GM18909 (cell line): Measurements from ENCODE around the gene MYLK3.
"Not testable (repeated sequence)": the region's sequence is repeated elsewhere in the genome, so short reads cannot be mapped to it uniquely, and the experiment has no call there.

Experiments
- ATAC-seq: cut with Tn5 transposase; IDR thresholded peaks from one replicate; pipeline ENCODE4 v1.9.1; 2021; ENCODE audit warnings: mild to moderate bottlenecking; ENCODE audit not compliant: unreplicated experiment, poor library complexity

Gene MYLK3

DNA sequence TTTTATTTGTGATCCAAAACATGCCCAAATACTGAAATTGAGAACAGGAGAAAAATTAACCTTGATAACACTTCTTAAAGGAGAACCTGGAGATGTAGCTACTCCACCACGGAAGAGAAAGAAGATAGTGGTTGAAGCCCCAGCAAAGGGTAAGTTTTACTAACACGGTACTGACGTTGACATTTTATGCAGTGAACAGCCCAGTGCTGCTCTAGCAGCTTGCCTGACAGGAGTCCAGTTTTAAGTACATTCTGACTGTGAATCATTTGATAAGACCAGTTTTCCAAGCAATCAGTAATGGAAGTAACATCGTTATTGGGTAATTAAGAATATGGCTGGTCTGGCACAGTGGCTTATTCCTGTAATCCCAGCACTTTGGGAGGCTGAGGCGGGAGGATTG is 52.2 kb downstream of the MYLK3 start:
- ATAC-seq, result no peak

DNA sequence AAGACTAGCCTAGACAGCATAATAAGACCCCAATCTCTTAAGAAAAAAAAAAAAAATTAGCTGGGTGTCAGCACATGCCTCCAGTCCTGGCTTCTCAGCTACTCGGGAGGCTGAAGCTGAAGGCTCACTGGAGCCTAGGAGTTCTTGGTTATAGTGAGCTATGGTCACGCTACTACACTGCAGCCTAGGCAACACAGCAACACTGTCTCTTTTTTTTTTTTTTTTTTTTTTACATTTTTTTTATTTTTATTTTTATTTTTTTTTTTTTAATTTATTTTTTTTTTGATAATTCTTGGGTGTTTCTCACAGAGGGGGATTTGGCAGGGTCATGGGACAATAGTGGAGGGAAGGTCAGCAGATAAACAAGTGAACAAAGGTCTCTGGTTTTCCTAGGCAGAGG is 54.5 kb downstream of the MYLK3 start:
- ATAC-seq, result no peak

DNA sequence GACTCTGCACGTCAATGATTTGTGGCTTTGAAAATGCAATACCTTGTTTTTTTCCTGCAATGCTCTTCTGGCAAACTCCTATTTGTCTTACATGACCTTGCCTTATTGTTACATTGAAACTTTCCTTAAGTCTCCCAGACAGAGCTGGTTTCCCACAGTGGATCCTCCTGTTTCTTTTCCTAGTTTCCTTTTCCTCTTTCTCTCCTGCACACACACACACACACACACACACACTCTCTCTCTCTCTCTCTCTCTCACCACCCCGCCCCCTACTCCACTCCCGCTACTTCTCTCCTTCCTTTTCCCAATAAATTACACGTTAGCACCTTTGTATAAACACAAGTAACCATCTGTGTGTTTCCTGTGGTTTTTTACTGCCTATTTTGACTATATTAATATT is 56.4 kb downstream of the MYLK3 start:
- ATAC-seq, result no peak

DNA sequence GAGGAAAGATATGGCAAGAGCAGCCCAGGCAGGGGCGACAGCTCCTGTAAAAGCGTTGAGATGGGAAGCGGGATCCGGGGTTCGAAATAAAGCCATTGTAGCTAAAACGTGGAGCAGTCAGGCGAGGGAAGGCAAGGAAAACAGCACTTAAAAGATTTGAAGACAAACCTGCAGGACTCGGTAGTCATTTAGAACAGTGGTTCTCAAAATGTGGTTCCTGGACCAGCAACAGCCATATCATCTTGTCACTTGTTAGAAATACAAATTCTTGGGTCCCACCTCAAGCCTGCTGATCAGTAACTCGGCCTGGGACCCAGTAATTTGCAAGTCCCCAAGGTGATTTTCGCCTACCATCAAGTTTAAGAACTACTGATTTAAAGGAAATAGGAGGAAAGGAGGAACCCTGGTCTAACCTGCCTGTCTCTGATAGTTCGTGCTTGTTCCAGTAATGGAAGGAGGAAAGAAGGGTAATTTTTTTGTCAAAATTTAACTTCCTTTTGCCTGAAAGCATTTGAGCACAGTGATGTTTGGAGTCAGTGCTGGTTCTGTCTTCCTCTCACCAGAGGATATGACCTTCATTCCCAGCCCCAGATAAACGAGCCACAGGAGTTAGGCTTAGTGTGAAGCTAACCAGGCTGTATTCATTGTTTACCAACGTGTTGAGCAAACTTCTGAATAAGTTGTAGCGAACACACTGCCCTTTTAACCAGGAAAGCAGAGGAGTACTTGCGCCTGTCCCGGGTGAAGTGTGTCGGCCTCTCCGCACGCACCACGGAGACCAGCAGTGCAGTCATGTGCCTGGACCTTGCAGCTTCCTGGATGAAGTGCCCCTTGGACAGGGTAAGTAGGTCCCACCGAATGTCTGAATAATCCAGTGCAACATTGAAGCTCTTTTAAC is 57.6 kb downstream of the MYLK3 start:
- no peak for ATAC-seq

DNA sequence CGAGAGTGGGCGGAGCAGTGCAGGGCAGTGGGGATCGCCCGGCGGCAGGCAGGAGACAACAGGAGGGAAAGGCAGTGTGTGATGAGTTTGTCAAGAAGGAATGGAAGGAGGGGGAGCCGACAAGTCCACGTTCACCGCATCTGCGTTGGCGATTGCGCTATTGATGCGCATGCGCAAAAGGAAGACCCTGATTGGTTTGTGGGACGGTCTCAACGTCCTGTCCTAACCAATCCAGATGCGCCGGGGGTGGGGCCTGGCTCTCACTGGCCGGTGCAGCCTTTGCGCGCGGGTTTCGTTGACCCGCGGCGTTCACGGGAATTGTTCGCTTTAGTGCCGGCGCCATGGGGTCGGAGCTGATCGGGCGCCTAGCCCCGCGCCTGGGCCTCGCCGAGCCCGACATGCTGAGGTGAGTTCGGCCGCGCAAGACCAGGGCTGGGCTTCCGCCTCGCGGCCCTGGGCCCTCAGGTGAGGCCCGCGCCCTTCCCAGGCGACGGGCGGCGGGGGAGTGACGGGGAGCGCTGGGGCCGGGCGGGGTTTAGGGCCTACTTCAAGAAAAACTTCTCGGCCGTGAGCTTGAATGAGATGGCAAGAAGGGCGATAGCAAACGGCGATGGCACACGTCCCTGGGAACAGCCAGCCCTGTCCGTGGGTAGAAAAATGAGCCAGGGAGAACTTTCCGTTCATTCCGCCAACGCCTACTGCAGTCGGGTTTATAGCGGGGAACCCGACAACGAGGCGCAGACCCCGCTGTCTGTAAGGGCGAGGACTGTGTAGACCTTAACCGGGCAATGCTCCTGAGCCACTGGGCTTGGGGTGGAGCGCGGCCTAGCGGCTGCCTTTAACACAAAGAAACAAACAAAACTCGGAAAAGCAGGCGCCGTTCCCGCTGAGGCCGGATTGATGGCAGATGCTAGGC is 58.5 kb downstream of the MYLK3 start, which contains the start of gene ORC6:
Gene ORC6, plus strand, starts transcription at position 295 of the 916 bp plus-strand sequence. Its CDS starts 47 bp downstream, at position 342.
- ATAC-seq, result peak; percentile 75

DNA sequence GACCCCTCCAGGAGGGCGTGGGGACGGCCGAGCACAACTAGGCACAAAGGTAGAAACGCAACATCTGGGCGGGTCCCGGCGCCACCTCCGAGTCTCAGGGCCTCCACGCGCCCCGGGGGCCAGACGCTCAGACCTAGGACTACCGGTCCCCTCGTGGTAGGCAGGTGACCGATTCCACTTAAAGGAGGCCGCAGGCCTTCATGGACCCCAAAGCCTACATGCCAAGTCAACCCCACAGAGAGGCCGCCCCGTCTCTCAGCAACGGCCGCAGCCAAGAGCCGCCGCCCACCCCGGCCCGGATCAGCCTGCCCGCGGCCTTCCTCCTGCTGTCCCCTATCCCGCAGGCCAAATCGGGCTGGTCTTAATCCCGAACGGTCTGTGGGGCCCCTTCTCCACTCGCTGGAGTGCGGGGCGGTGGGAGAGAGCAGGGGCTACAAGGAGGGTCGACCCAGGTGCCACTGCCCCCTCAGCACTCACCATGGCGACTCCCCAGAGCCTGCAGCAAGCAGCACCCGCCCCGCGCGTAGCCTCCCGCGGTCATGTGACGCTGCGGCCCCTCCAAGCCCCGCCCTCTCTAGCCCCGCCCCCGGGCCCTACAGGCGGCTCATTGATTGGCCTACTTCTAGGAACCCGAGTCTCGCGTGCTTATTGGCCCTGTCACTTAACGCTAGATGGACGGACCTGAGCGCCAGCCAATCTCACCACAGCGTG is 59.3 kb downstream of the MYLK3 start, which contains the start of gene VPS35:
Gene VPS35, minus strand, starts transcription at position 525 of the 711 bp plus-strand sequence. Its CDS starts 45 bp downstream, at position 480.
- peak; percentile 89 for ATAC-seq

DNA sequence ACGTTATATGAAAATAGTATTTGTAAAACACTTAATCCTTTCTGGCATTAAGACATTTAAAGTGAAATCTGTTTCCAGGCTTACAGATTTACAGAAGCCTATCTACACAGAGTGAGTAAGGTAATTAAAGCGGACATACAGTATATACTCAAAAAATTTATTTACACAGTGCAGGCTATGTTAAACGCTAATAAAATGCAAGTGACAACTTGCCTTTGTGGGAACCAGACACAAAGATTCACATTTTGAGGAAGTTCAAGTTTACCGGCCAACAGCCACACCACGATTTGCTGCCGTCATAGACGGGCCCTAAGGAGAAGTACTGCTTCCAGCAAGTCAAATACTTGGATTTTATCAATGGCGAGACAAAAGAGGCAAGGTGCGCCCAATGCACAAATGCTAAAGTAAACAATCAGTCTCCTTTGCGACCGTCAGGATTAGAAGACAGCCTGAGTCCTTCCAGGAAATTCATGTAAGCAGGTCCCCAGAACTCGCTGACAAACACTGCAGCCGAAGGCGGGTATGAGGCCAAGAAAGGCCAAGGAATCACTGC is 60.0 kb downstream of the MYLK3 start:
- ATAC-seq, result no peak

DNA sequence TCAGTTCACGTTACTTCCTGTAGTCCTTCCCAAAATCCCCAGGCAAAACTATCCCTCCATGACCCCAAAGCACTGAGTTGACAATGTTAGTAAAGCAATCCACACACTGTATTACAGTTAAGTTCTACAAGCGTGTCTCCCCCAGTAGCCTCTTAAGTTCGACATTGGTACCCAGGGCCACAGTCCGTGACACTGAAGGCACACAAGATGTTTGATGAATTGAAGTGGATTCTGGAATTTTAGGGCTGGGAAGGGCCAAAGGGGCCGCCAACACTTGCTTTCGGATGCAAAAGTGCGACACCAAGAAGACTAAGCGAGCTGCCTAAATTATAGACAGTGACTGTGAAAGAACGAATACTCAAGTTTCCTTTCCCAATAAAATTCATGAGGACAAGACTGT is 60.7 kb downstream of the MYLK3 start:
- ATAC-seq, result no peak

DNA sequence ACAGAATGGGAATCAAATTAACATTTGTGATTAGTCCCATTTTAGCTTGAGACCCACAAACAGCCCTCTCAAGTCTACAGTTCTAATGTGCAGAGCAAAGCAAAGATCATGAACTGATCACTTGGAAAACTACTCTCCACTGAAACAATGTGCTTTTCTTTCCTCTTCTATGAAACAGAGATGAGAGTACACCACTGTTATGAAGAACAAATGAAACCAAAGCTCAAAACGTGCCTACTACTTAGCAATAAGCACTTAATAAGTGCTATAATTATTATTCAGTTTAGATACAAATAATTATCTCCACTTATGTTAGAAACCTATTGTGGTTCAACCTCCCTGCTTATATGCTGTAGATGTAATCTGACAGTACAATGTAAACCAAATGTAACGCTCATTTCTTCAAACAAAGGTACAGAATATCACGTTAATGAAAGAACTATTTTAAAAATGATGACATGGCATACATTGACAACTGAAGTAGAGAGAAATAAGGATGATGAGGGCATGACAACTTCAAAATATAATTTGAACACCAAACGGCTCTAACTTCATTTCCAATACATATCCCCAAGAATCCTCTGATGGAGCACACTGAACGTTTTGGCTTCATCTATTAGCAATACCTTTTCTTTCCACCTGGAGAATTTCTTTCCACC is 61.2 kb downstream of the MYLK3 start:
- no peak for ATAC-seq

DNA sequence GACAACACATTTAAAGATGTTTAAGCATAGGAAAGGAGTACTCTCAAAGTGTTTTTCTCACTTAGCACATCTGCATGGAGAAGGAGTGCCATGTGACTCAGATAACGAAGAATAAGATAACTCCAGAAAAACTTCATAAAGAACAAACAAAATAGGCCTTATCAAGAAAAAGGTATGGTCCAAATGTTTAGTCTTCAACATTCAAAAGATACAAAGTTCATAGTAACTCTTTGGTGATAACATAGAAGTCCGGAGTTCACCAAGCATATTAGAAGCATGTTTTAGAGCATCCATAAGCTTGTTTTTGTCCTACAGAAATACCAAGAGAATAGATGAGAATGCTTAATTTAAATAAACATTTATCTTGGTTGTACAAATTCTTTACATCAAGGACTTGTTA is 66.3 kb downstream of the MYLK3 start:
- ATAC-seq, result not testable (repeated sequence)

DNA sequence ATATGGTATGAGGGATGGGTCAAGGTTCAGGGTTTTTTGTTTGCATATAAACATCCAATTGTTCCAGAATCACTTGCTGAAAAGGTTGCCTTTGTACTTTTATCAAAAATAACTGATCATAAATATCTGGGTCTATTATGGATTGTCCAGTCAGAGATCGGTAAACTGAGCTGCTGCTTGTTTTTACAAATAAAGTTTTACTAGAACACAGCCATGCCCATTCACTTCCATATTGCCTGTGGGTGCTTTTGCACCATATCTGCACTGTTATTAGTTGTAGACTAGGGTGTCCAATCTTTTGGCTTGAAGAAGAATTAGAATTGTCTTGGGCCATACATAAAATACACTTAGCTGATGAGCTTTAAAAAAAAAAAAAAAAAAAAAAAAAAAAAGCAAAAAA is 70.2 kb downstream of the MYLK3 start:
- ATAC-seq, result not testable (repeated sequence)

DNA sequence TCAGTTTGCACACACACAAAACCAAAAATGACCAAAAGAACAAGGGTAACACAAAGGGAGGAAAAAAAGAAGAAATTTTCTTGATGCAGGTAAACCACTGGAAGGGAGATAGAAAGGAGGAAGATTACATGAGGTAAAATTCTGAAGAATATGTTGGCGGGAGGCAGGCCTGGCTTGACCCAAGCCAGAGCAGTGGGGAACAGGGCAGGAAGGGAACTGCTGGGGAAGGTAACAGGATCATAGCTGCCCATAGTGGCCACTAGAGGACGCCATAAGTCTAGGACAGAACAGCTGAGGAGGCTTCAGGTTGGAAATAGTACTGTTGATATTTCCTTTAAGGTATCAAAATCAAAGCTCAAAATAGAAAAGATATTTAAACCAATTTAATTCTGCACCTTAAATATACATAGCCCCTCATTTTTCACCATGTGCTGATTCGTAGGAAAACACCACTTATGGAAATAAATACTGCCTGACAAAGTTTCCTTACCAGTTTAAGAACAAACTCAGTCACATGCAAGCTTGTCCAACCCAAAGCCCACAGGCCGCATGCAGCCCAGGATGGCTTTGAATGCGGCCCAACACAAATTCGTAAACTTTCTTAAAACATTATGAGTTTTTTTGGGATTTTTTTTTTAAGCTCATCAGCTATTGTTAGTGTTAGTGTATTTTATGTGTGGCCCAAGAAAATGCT is 74.7 kb downstream of the MYLK3 start:
- ATAC-seq, result peak; percentile 77

DNA sequence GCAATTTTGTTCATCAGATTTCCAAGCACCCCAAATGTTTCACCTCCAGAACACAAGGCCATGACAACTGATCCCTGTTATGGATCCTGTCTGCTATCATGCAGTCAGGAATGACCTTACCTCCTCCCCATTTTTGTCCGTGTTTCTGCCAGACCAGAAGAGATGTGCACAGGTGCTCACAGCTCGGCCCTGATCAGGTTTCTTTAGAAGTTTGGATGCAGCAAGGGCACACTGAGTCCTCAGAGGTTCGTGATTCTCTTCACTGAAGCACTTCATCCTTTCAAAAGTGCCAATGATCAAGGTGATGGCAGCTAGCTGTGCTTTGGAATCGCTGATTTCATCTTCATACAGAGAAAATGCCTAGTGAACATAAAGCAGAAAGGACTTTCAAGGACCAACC is 86.0 kb downstream of the MYLK3 start:
- ATAC-seq, result no peak

DNA sequence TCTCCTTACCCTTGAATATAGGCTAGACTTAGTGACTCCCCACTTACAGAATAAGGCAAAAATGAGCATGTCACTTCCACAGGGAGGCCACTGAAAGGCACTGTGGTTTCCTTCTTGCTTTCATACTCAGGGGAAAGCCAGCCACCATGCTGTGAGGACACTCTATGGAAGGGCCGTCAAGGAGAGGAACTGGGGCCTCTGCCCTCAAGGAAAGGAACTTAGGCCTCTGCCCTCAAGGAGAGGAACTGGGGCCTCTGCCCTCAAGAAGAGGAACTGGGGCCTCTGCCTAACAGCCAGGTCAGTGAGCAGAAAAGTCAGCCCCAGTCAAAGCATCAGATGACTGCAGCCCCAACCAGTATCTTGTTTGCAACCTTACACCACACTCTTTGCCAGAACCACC is 89.2 kb downstream of the MYLK3 start:
- ATAC-seq, result peak; percentile 98
